Fibroblast of lung (primary cell): ENCODE results near the gene SSBP3.

Source experiments
- CTCF ChIP-seq, 2 donors: IDR thresholded peaks in 1 of 2; conservative IDR thresholded peaks in 1 of 2; 1 replicate in 1 of 2; 2 replicates in 1 of 2; pipeline ENCODE4 v1.5.1; 2011 to 2012; ENCODE audit warnings: low read length in 2 of 2, control low read depth in 1 of 2, inconsistent platforms in 1 of 2, low read depth in 1 of 2, mild to moderate bottlenecking in 1 of 2
- EZH2 ChIP-seq: IDR thresholded peaks from 2 replicates; pipeline ENCODE4 v1.5.1; 2012; ENCODE audit warnings: low read length, control low read depth, mild to moderate bottlenecking; ENCODE audit errors: missing control alignments

GRCh38 chr1:54302951-54303843 is 103.0 kb downstream of the SSBP3 start:
- TF ChIP-seq CTCF (conservative IDR thresholded peaks at IDR 0.05 in 1 of 2, IDR thresholded peaks at IDR 0.05 in 1 of 2; ENCODE audit: low read depth in 1 of 2, low read length in 2 of 2) (no peak), EZH2 (no peak)
